Stimulated activated naive B cell treated with anti-CD40 and anti-IgM and Interleukin-4, amounts not matched to agents 10 μg/mL and 1 μg/mL and 100 μg/mL, for 72 hours (primary cell): ENCODE measurements around the gene KRT4.

Experiments
- ATAC-seq, 2 donors: fragments of 150-1000 bp; cut with Tn5 transposase; replicated peaks; 2 replicates each; pipeline ENCODE4 v1.10.0; 2021; ENCODE audit warnings: moderate library complexity in 1 of 2
- DNase-seq: peaks from one replicate; pipeline ENCODE4 v3.0.0; 2021
- H3K27ac Mint-ChIP-seq: one replicate; pipeline ENCODE4 v1.8.0; 2022; ENCODE audit warnings: mild to moderate bottlenecking, mixed read lengths
- H3K27me3 Mint-ChIP-seq, 2 donors: one replicate each; pipeline ENCODE4 v1.8.0; 2022; ENCODE audit warnings: mixed read lengths in 2 of 2
- H3K36me3 Mint-ChIP-seq, 2 donors: one replicate each; pipeline ENCODE4 v1.8.0; 2022; ENCODE audit warnings: mixed read lengths in 2 of 2, mild to moderate bottlenecking in 1 of 2
- H3K4me1 Mint-ChIP-seq, 2 donors: one replicate each; pipeline ENCODE4 v1.8.0; 2022; ENCODE audit warnings: mixed read lengths in 2 of 2, mild to moderate bottlenecking in 1 of 2
- H3K4me3 Mint-ChIP-seq, 2 donors: one replicate each; pipeline ENCODE4 v1.8.0; 2022; ENCODE audit warnings: mild to moderate bottlenecking in 2 of 2, mixed read lengths in 2 of 2, moderate library complexity in 1 of 2
- H3K9me3 Mint-ChIP-seq, 2 donors: one replicate each; pipeline ENCODE4 v1.8.0; 2022; ENCODE audit warnings: mixed read lengths in 2 of 2, mild to moderate bottlenecking in 1 of 2

The KRT4 gene

DNA sequence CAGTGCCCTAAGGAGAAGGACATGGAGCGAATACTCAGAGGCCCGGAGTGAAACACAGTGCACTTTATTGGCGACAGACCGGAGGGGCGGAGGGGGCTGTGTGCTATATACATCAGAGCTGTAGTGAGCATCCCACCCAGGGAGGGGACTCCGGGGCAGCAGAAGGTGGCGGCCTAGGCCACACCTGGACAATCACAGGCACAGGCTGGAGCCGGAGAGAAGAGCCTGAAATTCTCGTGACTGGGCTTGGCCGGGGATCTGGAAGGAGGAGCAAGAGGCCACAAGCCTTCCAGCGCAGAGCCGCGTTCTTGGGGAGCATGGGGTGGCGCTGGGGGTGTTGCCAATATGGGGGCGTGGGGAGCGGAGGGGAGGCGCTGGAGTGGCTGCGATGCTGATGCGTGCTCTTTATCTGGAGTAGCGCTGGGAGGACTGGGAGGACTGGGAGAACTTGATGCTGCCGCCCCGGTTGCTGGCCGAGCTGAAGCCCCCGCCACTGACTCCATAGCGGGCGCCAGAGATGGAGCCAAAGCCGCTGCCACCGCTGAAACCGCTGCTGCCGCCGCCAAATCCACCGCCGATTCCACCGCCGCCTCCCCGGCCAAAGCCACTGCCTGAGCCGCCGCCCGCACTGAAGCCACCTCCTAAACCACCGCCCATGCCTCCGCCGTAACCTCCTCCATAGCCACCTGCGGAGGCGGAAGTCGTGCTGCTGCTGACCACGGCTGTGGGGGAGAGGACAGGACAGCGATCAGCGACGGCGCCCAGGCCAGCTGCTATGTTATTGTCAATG lies 24.1 kb downstream of the KRT4 start:
- peaks cover 38 to 56% of the 10 kb centered on the region in 2 donors for H3K27me3 Mint-ChIP-seq
- H3K27ac Mint-ChIP-seq = no peak overlapping the region
- ATAC-seq = no peak
- DNase-seq = no peak
- H3K4me3 Mint-ChIP-seq = no peak overlapping the region
- no peaks in the 10 kb centered on the region for H3K36me3 Mint-ChIP-seq
- peaks cover 5 to 10% of the 10 kb centered on the region in 2 donors for H3K4me1 Mint-ChIP-seq
- H3K9me3 Mint-ChIP-seq = peaks cover 2 to 4% of the 10 kb centered on the region in 2 donors

DNA sequence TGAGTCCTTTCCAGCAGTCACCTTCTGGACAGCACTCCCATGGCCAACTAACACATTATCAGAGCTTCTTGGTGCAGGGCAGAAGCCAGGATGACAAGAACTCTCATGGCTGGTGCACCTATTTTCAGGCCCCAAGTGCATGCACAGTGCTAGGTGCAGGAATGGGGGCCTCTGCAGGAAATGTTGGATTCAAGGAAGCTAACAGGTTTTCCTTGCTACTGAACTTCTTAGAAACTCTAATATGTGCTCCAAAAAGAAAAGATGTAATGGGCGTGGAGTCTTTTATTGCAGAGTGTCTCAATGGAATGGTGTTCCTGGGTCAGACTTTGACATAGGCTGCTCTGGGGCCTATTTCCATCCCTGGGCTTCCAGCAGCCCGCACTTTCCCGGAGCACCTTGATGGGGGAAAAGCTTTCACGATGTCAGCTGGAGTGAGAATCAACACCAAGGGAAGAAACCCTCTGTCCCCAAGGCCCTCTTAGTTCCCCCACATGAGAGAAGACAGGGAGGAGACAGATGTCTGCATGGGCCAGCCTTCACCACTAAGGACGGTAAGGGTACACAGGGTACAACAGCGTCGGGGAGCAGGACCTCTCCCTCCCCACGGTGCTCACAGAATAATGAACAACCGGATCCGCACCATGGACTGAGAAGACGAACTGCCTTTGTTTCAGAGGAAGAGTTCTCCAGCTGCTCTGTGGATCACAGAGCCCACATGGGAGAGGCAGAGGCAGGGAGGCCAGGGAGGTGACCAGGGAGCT lies 24.9 kb downstream of the KRT4 start:
- Mint-ChIP-seq H3K27ac (no peak overlapping the region), H3K27me3 (peaks cover 42 to 64% of the 10 kb centered on the region in 2 donors), H3K9me3 (peaks cover 2 to 4% of the 10 kb centered on the region in 2 donors), H3K4me1 (peaks cover 5% of the 10 kb centered on the region in 2 donors), H3K4me3 (no peak overlapping the region), H3K36me3 (no peaks in the 10 kb centered on the region)
- DNase-seq = no peak
- no peak for ATAC-seq

DNA sequence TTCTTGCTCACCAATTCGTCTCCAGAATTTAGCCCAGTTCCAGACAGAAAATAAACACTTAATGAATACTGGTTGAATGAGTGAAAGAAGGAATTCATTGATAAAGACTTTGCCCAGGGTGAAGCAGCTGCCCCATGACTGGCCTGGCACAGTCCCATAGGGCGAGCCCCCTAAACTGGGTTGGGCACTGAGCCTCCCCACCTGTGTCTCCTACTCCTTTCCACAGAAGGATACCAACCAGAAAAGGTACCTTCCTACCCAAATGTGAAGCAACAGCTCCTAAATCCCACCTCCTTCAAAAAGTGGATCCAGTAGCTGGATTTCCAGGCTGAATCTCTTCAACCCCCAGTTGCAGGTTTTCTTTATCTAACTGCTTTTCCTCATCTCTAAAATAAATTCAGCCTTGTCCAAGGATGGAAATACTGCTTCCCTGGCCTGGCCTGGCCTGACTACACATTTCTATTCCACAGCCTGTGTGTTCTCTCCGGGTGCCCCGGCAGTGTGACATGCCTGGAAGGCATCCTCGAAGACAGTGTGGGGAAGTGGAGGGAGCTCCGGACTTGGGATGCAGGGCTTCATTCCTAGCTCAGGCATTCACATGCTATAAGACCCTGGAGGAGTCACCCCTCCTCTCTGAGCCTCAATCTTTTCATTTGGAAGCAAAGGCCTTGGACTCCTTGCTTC lies 25.6 kb downstream of the KRT4 start:
- H3K4me1 Mint-ChIP-seq = peaks cover 5% of the 10 kb centered on the region in 2 donors
- DNase-seq (no peak), ATAC-seq (no peak)
- no peak overlapping the region for H3K4me3 Mint-ChIP-seq
- no peaks in the 10 kb centered on the region for H3K36me3 Mint-ChIP-seq
- peaks cover 46 to 67% of the 10 kb centered on the region in 2 donors for H3K27me3 Mint-ChIP-seq
- H3K9me3 Mint-ChIP-seq = peaks cover 2 to 4% of the 10 kb centered on the region in 2 donors
- no peak overlapping the region for H3K27ac Mint-ChIP-seq

DNA sequence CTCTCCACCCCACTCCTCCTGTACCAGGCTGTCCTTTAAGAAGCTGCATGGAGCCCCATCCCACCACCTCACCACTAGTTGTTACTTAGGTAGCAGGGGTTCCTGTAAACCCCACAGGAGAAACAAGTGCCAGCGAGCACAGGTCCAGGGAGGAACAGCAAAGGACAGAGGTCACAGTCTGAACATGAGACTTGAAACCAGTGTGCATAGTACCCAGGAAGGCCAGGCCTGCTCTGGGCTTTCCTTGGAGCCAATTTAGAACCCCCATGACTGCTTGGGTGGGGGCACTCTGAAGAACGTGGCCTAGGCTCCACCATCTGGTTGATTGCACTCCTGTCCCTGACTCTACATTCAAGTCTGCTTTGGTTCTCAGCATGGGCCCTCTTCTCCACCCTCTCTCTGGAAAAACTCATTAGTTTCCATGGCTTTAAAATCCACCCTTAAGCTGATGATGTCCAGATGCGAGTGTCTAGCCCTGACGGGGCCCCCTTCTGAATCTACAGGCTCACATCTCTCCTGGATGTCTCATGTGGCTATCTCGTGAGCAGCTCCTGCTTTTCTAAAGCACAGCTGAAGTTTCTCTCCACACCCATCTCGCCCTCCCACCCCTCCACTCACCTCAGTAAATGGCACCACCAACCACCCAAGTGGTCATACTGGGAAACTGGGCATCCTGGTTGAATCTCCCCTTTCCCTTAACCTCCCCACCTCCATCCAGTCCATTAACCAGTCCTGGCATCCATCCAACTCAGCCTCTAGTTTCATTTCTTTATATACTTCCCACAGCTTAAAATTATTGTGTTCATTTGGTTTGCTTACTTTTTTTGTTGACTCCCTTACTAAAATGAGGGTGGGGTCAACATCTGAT lies 26.4 kb downstream of the KRT4 start:
- no peak for ATAC-seq
- no peaks in the 10 kb centered on the region for H3K36me3 Mint-ChIP-seq

DNA sequence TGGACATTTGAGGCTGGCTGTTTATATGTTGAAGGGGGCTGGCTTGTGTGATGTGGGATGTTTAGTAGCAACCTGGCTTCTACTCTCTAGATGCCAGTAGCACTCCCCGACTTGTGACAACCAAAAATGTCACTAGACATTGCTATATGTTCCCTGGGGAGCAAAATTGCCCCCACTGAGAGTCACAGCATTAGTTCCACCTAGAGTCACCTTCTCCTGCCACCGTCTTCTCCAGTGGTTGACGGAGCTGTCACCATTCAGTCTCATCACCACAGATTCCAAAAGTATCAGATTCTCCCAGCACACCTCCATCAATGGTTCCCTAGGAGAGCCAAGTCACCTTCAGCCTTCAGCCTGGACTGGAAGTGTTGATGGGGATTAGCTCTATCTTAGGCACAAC lies 29.0 kb downstream of the KRT4 start:
- no peaks in the 10 kb centered on the region for H3K36me3 Mint-ChIP-seq
- ATAC-seq (no peak), DNase-seq (no peak)
- peaks cover 0 to 2% of the 10 kb centered on the region in 2 donors for H3K4me1 Mint-ChIP-seq
- H3K9me3 Mint-ChIP-seq = peaks cover 2 to 4% of the 10 kb centered on the region in 2 donors
- no peak overlapping the region for H3K4me3 Mint-ChIP-seq
- peaks cover 37 to 52% of the 10 kb centered on the region in 2 donors for H3K27me3 Mint-ChIP-seq
- no peak overlapping the region for H3K27ac Mint-ChIP-seq

More for the DNA sequence above, 26.4 kb downstream of the KRT4 start:
- Mint-ChIP-seq H3K27me3 (peaks cover 47 to 65% of the 10 kb centered on the region in 2 donors), H3K27ac (no peak overlapping the region), H3K4me1 (peaks cover 4 to 5% of the 10 kb centered on the region in 2 donors), H3K9me3 (peaks cover 2 to 4% of the 10 kb centered on the region in 2 donors), H3K4me3 (no peak overlapping the region)
- DNase-seq = no peak

DNA sequence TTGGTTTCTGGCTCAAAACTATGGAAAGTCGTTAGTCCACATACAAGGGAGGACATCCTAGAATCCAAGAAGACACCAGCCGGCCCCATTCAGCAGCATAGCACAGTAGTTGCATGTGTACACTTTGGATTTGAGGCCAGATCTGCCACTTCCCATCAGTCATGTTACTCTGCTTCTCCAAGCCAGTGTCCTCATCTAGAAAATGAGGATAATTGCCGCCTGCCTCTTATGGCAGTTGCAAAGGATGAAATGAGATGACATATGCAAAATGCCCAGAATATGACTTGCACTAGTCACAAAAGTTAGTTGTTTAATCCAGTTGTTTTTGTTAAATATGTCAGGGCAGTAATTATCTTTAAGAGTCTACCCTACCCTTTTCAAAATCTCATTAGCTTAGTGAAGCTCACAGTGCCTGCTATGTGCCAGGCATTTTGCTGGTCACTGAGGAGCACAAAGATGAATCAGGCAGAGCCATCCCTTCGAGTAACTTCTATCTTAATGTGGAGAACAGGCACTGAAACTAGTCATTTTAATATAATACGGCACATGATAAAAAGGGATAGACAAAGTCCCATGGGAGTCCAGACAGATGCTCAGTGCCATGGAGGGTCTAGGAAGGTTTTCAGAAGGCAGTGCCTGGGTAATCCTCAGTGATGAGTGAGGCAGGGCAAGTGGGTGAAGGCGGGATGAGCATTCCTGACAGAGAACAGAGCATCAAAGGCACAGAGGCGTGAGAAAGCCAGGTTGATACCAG lies 30.2 kb downstream of the KRT4 start:
- DNase-seq = no peak
- Mint-ChIP-seq H3K9me3 (peaks cover 2 to 4% of the 10 kb centered on the region in 2 donors), H3K27ac (no peak overlapping the region), H3K27me3 (peaks cover 29 to 45% of the 10 kb centered on the region in 2 donors), H3K4me3 (no peak overlapping the region), H3K36me3 (no peaks in the 10 kb centered on the region), H3K4me1 (no peaks in the 10 kb centered on the region)
- no peak for ATAC-seq

DNA sequence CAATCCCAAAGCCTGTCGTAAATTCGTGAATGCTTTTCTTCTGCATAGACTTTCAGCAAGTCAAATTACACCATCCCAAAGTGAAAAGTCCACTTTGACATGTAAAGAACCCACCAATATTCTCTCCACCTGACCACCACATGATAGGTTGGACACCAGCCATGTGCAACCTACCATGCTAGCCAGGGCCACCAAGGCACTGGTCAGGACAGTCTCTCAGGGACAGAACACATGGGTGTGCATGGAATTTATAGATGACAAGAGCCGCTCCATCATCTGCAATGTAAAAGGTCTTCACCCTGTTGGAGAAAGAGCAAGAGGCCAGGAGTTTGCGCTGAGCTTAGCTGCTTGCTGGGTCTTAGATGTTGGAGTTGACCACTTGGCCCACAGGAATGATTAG lies 31.4 kb downstream of the KRT4 start:
- Mint-ChIP-seq H3K27me3 (peaks cover 28 to 39% of the 10 kb centered on the region in 2 donors), H3K4me3 (no peak overlapping the region), H3K9me3 (peaks cover 2 to 4% of the 10 kb centered on the region in 2 donors), H3K27ac (no peak overlapping the region), H3K36me3 (no peaks in the 10 kb centered on the region), H3K4me1 (no peaks in the 10 kb centered on the region)
- no peak for DNase-seq
- no peak for ATAC-seq

DNA sequence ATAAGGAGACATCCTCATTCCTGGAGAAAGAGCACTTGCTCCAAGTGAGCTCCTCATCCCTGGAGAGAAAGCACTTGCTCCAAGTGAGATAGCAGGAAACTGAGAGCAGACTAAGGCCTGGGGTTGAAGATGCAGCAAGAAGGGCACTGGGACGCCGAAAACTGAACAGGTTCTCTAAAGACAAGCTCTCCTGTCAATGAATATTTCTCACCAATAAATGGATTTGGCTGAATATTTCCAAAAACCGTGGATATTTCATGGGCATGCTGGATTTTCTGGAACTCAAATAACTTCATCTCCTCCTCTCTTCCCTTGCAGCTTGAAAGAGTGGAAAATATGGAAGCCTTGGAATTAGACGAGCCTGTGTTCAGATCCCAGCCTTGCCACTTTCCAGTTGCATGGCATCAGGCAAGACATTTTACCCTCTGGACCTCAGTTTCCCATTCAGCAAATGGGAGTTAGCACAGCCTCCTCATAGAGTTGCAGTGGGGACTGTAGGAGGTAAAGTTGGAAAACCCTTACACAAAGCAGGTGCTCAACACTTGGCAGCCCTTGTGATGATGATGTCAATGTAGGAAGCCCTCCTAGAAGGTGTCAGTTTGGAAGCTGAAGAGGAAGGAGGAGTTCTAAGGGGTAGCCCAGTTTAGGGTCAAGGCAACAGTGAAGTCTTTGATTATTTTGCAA lies 32.4 kb downstream of the KRT4 start:
- H3K27me3 Mint-ChIP-seq = peaks cover 28 to 46% of the 10 kb centered on the region in 2 donors
- no peaks in the 10 kb centered on the region for H3K36me3 Mint-ChIP-seq
- H3K9me3 Mint-ChIP-seq = peaks cover 2 to 4% of the 10 kb centered on the region in 2 donors
- DNase-seq (no peak), ATAC-seq (no peak)
- no peak overlapping the region for H3K27ac Mint-ChIP-seq
- no peaks in the 10 kb centered on the region for H3K4me1 Mint-ChIP-seq
- H3K4me3 Mint-ChIP-seq = no peak overlapping the region

DNA sequence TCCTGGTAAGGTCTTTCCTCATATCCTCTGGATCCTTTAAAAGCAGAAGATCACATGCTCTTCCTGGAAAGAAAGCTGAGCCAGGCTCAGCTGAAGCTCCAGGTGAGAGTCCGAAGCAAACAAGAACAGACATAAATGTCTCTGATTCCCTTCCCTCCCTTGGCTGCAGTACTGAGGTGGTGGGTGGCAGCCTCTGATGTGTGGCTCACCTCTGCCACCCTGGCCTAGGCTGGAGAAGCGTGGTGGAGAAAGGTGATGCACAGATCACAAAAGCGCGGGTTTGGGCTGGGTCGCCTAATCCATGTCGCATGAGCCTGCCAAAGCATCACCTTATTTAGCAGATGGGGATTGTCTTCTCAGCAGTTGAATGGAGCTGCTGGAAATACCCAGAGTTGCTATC lies 34.0 kb downstream of the KRT4 start:
- Mint-ChIP-seq H3K9me3 (no peaks in the 10 kb centered on the region), H3K27me3 (peaks cover 24 to 39% of the 10 kb centered on the region in 2 donors), H3K4me1 (no peaks in the 10 kb centered on the region), H3K4me3 (no peak overlapping the region), H3K36me3 (no peaks in the 10 kb centered on the region), H3K27ac (no peak overlapping the region)
- ATAC-seq = no peak
- DNase-seq = no peak

DNA sequence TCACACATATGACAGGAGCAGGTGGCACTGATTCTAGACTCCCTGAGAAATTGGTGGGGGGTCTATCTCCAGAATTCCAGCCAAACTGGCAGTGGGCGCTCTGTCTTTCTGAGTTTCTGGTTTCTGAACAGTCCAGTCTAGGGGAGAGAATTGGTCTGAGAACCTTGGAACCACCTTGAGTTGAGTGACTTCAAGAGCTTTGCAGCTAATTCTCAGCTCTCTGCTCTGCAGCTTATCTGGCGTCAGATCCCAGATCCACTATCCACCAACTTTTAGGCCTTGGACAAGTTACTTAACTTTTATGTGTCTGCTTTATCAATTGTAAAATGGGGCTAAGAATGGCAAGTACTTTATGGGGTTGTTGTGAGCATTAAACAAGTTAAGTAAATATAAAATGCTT lies 35.1 kb downstream of the KRT4 start:
- ATAC-seq (no peak), DNase-seq (no peak)
- no peaks in the 10 kb centered on the region for H3K36me3 Mint-ChIP-seq
- H3K4me3 Mint-ChIP-seq = no peak overlapping the region
- H3K9me3 Mint-ChIP-seq = no peaks in the 10 kb centered on the region
- H3K4me1 Mint-ChIP-seq = no peaks in the 10 kb centered on the region
- peaks cover 17 to 29% of the 10 kb centered on the region in 2 donors for H3K27me3 Mint-ChIP-seq
- no peak overlapping the region for H3K27ac Mint-ChIP-seq

DNA sequence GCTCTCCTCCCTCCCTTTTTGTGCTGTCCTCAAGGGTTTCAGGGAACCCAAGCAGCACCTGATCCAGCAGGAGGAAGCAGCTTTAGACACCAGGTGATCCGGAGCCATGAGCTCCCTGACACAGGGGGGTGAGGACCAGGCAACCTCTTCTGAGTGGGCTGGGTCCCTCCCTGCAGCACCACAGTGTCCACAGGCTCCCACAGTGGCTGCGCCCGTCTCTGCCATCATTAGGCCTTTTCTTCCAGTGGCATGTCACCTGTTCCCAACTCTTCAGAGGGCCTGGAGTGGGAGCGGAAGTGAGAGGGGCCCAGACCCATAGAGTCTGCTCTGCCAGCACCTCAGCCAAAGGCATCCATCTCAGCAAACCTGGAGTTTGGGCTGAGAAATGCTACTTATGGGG lies 36.4 kb downstream of the KRT4 start:
- Mint-ChIP-seq H3K36me3 (no peaks in the 10 kb centered on the region), H3K4me3 (no peak overlapping the region), H3K4me1 (no peaks in the 10 kb centered on the region), H3K27me3 (peaks cover 13 to 21% of the 10 kb centered on the region in 2 donors), H3K9me3 (no peaks in the 10 kb centered on the region), H3K27ac (no peak overlapping the region)
- ATAC-seq = no peak
- DNase-seq = no peak

DNA sequence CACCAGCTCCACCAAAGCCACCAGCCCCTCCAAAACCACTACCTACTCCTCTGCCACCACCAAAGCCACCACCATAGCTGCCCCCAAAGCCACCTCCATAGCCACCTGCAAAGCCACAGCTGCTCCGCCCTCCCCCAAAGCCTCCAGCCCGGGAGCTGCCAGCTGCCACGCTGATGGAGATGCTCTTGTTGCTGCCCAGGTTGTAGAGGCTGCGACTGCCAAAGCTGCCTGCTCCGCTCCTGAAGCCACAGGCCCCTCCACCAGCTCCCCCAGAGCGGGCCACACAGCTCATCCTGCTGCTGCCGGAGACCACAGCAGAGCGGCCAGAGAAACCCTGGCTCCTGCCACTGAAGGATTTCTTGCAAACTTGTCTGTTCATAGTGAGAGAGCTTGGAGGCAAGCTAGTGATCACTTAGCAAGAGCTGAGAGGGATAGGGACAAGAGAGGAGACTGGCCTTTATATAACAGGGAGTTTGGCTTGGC lies 37.0 kb downstream of the KRT4 start, which contains the start of gene KRT76:
TSS of gene KRT76 (minus strand) at position 433 of the 483 bp plus-strand sequence. CDS start at position 379, 54 bp downstream.
- H3K27me3 Mint-ChIP-seq = peaks cover 13 to 21% of the 10 kb centered on the region in 2 donors
- ATAC-seq (no peak), DNase-seq (no peak)
- H3K4me3 Mint-ChIP-seq = no peak within 1 kb of the TSS
- no peak within 1 kb of the TSS for H3K27ac Mint-ChIP-seq
- H3K9me3 Mint-ChIP-seq = no peaks in the 10 kb centered on the region
- no peaks in the 10 kb centered on the region for H3K36me3 Mint-ChIP-seq
- H3K4me1 Mint-ChIP-seq = no peaks in the 10 kb centered on the region
